GM23248 (cell line): ENCODE results near the gene RNASE4. TPM values are rescaled to one million over a fixed set of nuclear protein-coding genes. Genes with fewer than 3 reads are reported as not detected.
"Not testable (repeated sequence)": the region's sequence is repeated elsewhere in the genome, so short reads cannot be mapped to it uniquely, and the experiment has no call there.

Experiments
- DNase-seq: peaks from one replicate; pipeline ENCODE4 v3.0.0-alpha.2; 2015
- H2AFZ ChIP-seq: fragments of 200-600 bp; sonication (generic); 2 replicates; pipeline ENCODE4 v1.6.1; 2016; ENCODE audit warnings: antibody characterized with exemption
- H3F3A ChIP-seq: fragments of 200-600 bp; sonication (generic); 2 replicates; pipeline ENCODE4 v1.6.1; 2016; ENCODE audit warnings: mild to moderate bottlenecking, antibody characterized with exemption, mixed run types; ENCODE audit not compliant: insufficient read depth
- H3K27ac ChIP-seq: fragments of 200-600 bp; sonication (generic); 2 replicates; pipeline ENCODE4 v1.5.1; 2016; ENCODE audit warnings: mild to moderate bottlenecking
- H3K27me3 ChIP-seq: fragments of 200-600 bp; sonication (generic); replicated peaks from 2 replicates; pipeline ENCODE4 v1.6.1; 2016; ENCODE audit warnings: mild to moderate bottlenecking; ENCODE audit not compliant: insufficient read depth
- H3K36me3 ChIP-seq: fragments of 200-600 bp; sonication (generic); 2 replicates; pipeline ENCODE4 v1.6.1; 2016; ENCODE audit warnings: low read depth, mild to moderate bottlenecking
- H3K4me1 ChIP-seq: fragments of 200-600 bp; sonication (generic); 2 replicates; pipeline ENCODE4 v1.6.1; 2016; ENCODE audit warnings: mild to moderate bottlenecking; ENCODE audit not compliant: insufficient read depth
- H3K4me2 ChIP-seq: fragments of 200-600 bp; sonication (generic); one replicate; pipeline ENCODE4 v1.6.1; 2016; ENCODE audit warnings: mild to moderate bottlenecking; ENCODE audit not compliant: unreplicated experiment
- H3K4me3 ChIP-seq: fragments of 200-600 bp; sonication (generic); 2 replicates; pipeline ENCODE4 v1.5.1; 2016; ENCODE audit warnings: mild to moderate bottlenecking
- H3K79me2 ChIP-seq: fragments of 200-600 bp; sonication (generic); 2 replicates; pipeline ENCODE4 v1.6.1; 2016; ENCODE audit warnings: mild to moderate bottlenecking; ENCODE audit not compliant: insufficient read depth
- H3K9ac ChIP-seq: fragments of 200-600 bp; sonication (generic); 2 replicates; pipeline ENCODE4 v1.6.1; 2016; ENCODE audit warnings: mild to moderate bottlenecking
- H3K9me2 ChIP-seq: fragments of 200-600 bp; sonication (generic); 2 replicates; pipeline ENCODE4 v1.6.1; 2016; ENCODE audit warnings: mixed run types, mild to moderate bottlenecking, moderate library complexity; ENCODE audit not compliant: insufficient read depth
- H3K9me3 ChIP-seq: fragments of 200-600 bp; sonication (generic); one replicate; pipeline ENCODE4 v1.6.1; 2017; ENCODE audit warnings: low read depth
- H4K20me1 ChIP-seq: fragments of 200-600 bp; sonication (generic); 2 replicates; pipeline ENCODE4 v1.6.0; 2016; ENCODE audit not compliant: insufficient read depth
- EZH2 ChIP-seq: fragments of 200-600 bp; sonication (generic); IDR thresholded peaks from 2 replicates; pipeline ENCODE4 v1.6.1; 2018; ENCODE audit warnings: antibody characterized with exemption, mild to moderate bottlenecking; ENCODE audit not compliant: insufficient read depth, poor library complexity, severe bottlenecking
- EZH2phosphoT487 ChIP-seq: fragments of 200-600 bp; sonication (generic); IDR thresholded peaks from 2 replicates; pipeline ENCODE4 v1.6.1; 2018; ENCODE audit warnings: antibody characterized with exemption, moderate library complexity, mild to moderate bottlenecking, low read depth; ENCODE audit not compliant: insufficient read depth
- WGBS, 2 experiments: methylation state at CpG; one replicate each; pipeline ENCODE4 v1.1.6; 2015 to 2017; ENCODE audit warnings: low lambda C conversion rate in 2 of 2, low coverage in 1 of 2; ENCODE audit errors: missing lambda C conversion rate in 2 of 2; 5-methylcytosine and 5-hydroxymethylcytosine counted together
- in situ Hi-C: fragments of 300-500 bp; cut with MboI; formaldehyde crosslinking; loops from 2 replicates; pipeline ENCODE4 v1.15.0; 2020
- polyA plus RNA-seq: library from polyadenylated mRNA; unstranded; fragments of >200 nt; fragmentation: Nextera tagmentation; extraction: Ambion mirVana; gene quantifications from 2 replicates; pipeline ENCODE4 v1.2.1, GENCODE V29; 2016
- total RNA-seq: library from RNA; depleted of rRNA; stranded (reverse); fragments of >200 nt; shearing (Covaris generic); gene quantifications from 2 replicates; pipeline ENCODE4 v1.2.3, GENCODE V29; 2014; rRNA removed

RNASE4 gene, protein sequence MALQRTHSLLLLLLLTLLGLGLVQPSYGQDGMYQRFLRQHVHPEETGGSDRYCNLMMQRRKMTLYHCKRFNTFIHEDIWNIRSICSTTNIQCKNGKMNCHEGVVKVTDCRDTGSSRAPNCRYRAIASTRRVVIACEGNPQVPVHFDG
- total RNA-seq (21.6 and 35.9 TPM in 2 replicates), polyA plus RNA-seq (24.4 and 37.9 TPM in 2 replicates)

DNA sequence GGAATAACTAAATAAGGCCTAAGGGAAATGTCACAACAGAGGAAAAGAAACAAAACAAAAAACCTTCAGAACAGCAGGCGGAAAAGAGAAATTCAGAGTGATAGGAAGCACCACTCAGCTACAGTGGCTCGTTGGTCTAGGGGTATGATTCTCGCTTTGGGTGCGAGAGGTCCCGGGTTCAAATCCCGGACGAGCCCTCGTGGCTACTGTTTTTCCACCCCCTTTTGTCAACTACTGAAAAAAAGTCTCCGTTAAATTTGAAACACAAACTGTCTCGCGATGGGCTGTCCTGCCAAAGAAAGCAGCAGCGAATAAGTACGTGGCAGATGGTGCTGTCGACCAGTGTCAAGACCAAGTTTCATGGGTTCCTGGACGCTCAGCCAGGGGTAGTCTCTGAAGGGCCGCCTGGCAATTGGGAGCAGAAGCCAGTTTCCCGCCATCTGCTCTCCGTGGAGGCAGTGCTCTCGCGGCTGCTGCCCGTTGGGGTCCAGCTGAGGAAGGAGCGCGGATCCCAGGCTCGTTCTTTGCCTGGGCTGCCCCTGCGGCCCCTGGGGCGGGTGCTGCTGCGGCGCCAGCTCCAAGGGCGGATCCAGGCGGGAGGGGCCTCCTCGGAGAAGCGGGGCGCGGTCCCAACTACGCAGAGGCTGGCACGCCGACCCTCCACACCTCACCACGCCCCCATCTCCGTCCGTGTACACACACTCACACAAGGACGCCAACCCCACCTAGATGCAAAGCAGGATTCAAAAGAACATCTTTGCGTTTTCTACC, at the start of gene RNASE4:
TSS of gene RNASE4 (plus strand) at position 670 of the 771 bp plus-strand sequence. CDS start 14,812 bp downstream, outside the sequence.
- Histone ChIP-seq H3K27me3 (no peaks in the 10 kb centered on the region), H3K79me2 (0 out of 2 replicates have a peak, but pooled peaks cover 13% of the 10 kb centered on the region), H3K4me2 (peak within 1 kb of the TSS; percentile 99), H2AFZ (peak within 1 kb of the TSS; percentile 96), H3K4me3 (peak within 1 kb of the TSS; percentile 95), H3K9me2 (no peaks in the 10 kb centered on the region), H3K9ac (peak within 1 kb of the TSS; percentile 99), H3K9me3 (no peaks in the 10 kb centered on the region), H3K36me3 (no peaks in the 10 kb centered on the region), H3K27ac (peak within 1 kb of the TSS; percentile 100), H3K4me1 (peaks cover 24% of the 10 kb centered on the region), H4K20me1 (no peaks in the 10 kb centered on the region), H3F3A (peaks cover 66% of the 10 kb centered on the region)
- DNase-seq, result peak; percentile 93
- WGBS, 2 experiments, result 1% methylated on average over 40 to 42 of the region's 42 CpGs
- in situ Hi-C loops, result no loop called here
- TF ChIP-seq EZH2phosphoT487, result no peak

DNA sequence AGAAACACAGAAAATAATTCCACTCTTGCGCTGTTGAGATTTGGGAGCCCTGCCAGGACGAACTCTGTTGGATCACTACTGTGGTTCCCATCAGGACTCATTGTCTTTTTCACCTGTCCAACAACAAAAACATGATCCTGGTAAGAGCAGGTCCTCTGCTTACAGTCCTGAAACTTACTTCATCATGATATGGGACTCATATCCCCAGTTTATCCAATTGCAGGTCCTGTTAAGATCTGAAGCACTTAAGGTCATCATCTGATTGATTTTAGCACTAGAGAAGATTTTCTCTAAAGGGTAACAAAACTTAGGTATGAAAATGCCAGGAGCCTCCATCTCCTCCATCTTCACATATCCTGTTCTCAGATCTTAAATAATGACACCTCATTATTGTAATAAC, 42.8 kb upstream of the RNASE4 start, which contains the start of gene OR6S1:
TSS of gene OR6S1 (minus strand) at position 101 of the 400 bp plus-strand sequence. CDS start at position 101, 0 bp downstream.
- Histone ChIP-seq H3K9ac (no peak within 1 kb of the TSS), H3K4me1 (no peaks in the 10 kb centered on the region), H3K4me3 (no peak within 1 kb of the TSS), H3K9me3 (no peaks in the 10 kb centered on the region), H3F3A (no peaks in the 10 kb centered on the region), H3K9me2 (no peaks in the 10 kb centered on the region), H3K27ac (no peak within 1 kb of the TSS), H3K79me2 (no peaks in the 10 kb centered on the region), H3K36me3 (no peaks in the 10 kb centered on the region), H3K4me2 (no peak within 1 kb of the TSS), H4K20me1 (no peaks in the 10 kb centered on the region), H2AFZ (no peak within 1 kb of the TSS), H3K27me3 (no peaks in the 10 kb centered on the region)
- WGBS, 2 experiments, result 73 to 74% methylated on average over 2 of the region's 2 CpGs
- in situ Hi-C loops, result no loop called here
- no peak for DNase-seq
- TF ChIP-seq EZH2 (no peak), EZH2phosphoT487 (no peak)

DNA sequence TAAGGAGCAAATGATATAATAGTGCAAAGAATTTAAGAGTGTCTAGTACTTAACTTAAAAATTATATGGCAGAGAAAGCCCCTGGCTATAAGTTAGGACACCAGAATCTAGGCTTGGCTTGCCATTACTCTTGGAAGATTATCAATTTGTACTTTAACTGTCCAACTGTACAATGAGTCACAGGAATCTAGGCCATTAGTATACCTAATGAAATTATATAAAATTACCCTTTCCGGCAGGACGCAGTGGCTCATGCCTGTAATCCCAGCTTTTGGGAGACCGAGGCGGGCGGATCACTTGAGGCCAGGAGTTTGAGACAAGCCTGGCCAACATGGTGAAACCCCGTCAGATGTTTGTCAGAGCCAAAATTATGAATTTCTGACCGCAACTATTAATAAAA, 42.2 kb upstream of the RNASE4 start:
- Histone ChIP-seq H3K4me3 (no peak overlapping the region), H3K9me3 (no peaks in the 10 kb centered on the region), H3K27me3 (no peaks in the 10 kb centered on the region), H3K36me3 (no peaks in the 10 kb centered on the region), H3F3A (no peaks in the 10 kb centered on the region), H3K4me2 (no peak overlapping the region), H3K27ac (no peak overlapping the region), H3K9ac (no peak overlapping the region), H3K79me2 (no peaks in the 10 kb centered on the region), H4K20me1 (no peaks in the 10 kb centered on the region), H2AFZ (no peak overlapping the region), H3K9me2 (no peaks in the 10 kb centered on the region), H3K4me1 (no peaks in the 10 kb centered on the region)
- in situ Hi-C loops, result no loop called here
- WGBS, 2 experiments, result 68 to 69% methylated on average over 7 of the region's 7 CpGs
- TF ChIP-seq EZH2phosphoT487, result no peak
- TF ChIP-seq EZH2, result no peak
- DNase-seq, result no peak

DNA sequence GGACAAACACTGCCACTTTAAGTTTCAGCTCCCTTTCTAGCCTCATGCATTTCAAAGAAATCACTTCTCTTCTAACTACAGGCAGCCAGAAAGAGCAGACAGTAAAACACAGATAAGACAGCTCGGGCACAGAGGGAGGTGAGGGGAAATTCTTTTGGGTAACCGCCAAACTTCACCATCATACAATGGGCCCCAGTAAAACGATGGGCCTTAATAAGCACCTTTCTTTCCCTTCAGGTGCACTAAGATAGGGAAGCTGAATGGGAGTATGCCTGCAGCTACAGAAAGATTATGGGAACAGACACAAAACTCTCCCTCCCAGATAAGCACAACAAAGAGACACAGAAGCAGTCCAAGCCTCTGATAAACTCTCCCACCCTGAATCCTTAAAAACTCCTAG, 41.6 kb upstream of the RNASE4 start:
- H3K27ac ChIP-seq, H4K20me1 ChIP-seq, H3F3A ChIP-seq, H3K4me1 ChIP-seq, H3K27me3 ChIP-seq, H3K9me2 ChIP-seq, H3K9me3 ChIP-seq, H3K9ac ChIP-seq, H3K4me2 ChIP-seq, H3K79me2 ChIP-seq, DNase-seq, H2AFZ ChIP-seq, H3K36me3 ChIP-seq, H3K4me3 ChIP-seq, in situ Hi-C loops: not testable (repeated sequence)
- 2% methylated on average over 3 of the region's 3 CpGs for WGBS, 2 experiments
